Ectodermal cell (in vitro differentiated cells): Measurements from ENCODE around the gene SDF2.

Experiments used
- H3K27ac ChIP-seq: 2 replicates; pipeline ENCODE4 v1.7.0; 2013; ENCODE audit warnings: mild to moderate bottlenecking, low read depth, low read length; ENCODE audit not compliant: insufficient read depth, poor library complexity, severe bottlenecking
- H3K27me3 ChIP-seq: 2 replicates; pipeline ENCODE4 v1.7.0; 2013; ENCODE audit warnings: mild to moderate bottlenecking, low read length; ENCODE audit not compliant: insufficient read depth, control insufficient read depth, poor library complexity, severe bottlenecking
- H3K36me3 ChIP-seq: one replicate; pipeline ENCODE4 v1.7.0; 2013; ENCODE audit warnings: low read length; ENCODE audit not compliant: control insufficient read depth, insufficient read depth
- H3K4me1 ChIP-seq: one replicate; pipeline ENCODE4 v1.7.0; 2013; ENCODE audit warnings: low read length; ENCODE audit not compliant: control insufficient read depth, insufficient read depth
- H3K4me3 ChIP-seq: 2 replicates; pipeline ENCODE4 v1.7.0; 2013; ENCODE audit warnings: low read depth, low read length, control low read depth; ENCODE audit not compliant: insufficient read depth
- H3K9me3 ChIP-seq: 2 replicates; pipeline ENCODE4 v1.7.0; 2013; ENCODE audit warnings: mild to moderate bottlenecking, low read length, moderate library complexity; ENCODE audit not compliant: control insufficient read depth
- WGBS, 2 experiments: methylation state at CpG; one replicate each; pipeline ENCODE4 v1.1.7; 2013; ENCODE audit warnings: missing lambda C conversion rate in 2 of 2; 5-methylcytosine and 5-hydroxymethylcytosine counted together

Gene SDF2

GRCh38 chr17:28702752-28703150 is 41.0 kb upstream of the SDF2 start:
- H3K36me3 ChIP-seq = peaks cover 44% of the 10 kb centered on the region

GRCh38 chr17:28702026-28702751 is 40.5 kb upstream of the SDF2 start:
- Histone ChIP-seq H3K4me1 (peaks cover 14% of the 10 kb centered on the region), H3K4me3 (no peak overlapping the region), H3K36me3 (peaks cover 49% of the 10 kb centered on the region), H3K27me3 (no peaks in the 10 kb centered on the region), H3K9me3 (no peaks in the 10 kb centered on the region), H3K27ac (peak overlapping the region; percentile 44)
- WGBS, 2 experiments = 88 to 89% methylated on average over 10 of the region's 10 CpGs

More at GRCh38 chr17:28702752-28703150, 41.0 kb upstream of the SDF2 start:
- Histone ChIP-seq H3K4me3 (no peak overlapping the region), H3K27me3 (no peaks in the 10 kb centered on the region), H3K9me3 (no peaks in the 10 kb centered on the region), H3K27ac (no peak overlapping the region), H3K4me1 (peaks cover 14% of the 10 kb centered on the region)
- 46% methylated on average over 3 of the region's 3 CpGs for WGBS, 2 experiments

- 95% methylated on average over 10 of the region's 10 CpGs for WGBS, 2 experiments
- peaks cover 14% of the 10 kb centered on the region for H3K4me1 ChIP-seq
- no peak overlapping the region for H3K4me3 ChIP-seq
- peaks cover 51% of the 10 kb centered on the region for H3K36me3 ChIP-seq
- no peaks in the 10 kb centered on the region for H3K27me3 ChIP-seq
- no peaks in the 10 kb centered on the region for H3K9me3 ChIP-seq
- H3K27ac ChIP-seq = no peak overlapping the region
Observed at GRCh38 chr17:28700830-28701492, 39.3 kb upstream of the SDF2 start.

GRCh38 chr17:28700278-28700677 is 38.6 kb upstream of the SDF2 start:
- H3K4me3 ChIP-seq = no peak overlapping the region
- no peaks in the 10 kb centered on the region for H3K27me3 ChIP-seq
- H3K27ac ChIP-seq = no peak overlapping the region
- peaks cover 14% of the 10 kb centered on the region for H3K4me1 ChIP-seq
- H3K36me3 ChIP-seq = peaks cover 56% of the 10 kb centered on the region
- WGBS, 2 experiments = 95 to 98% methylated on average over 8 of the region's 8 CpGs
- no peaks in the 10 kb centered on the region for H3K9me3 ChIP-seq

GRCh38 chr17:28698253-28698941 is 36.7 kb upstream of the SDF2 start:
- Histone ChIP-seq H3K9me3 (no peaks in the 10 kb centered on the region), H3K36me3 (peaks cover 71% of the 10 kb centered on the region), H3K27ac (no peak overlapping the region), H3K27me3 (no peaks in the 10 kb centered on the region), H3K4me3 (no peak overlapping the region), H3K4me1 (peaks cover 14% of the 10 kb centered on the region)
- WGBS, 2 experiments = 95 to 97% methylated on average over 6 of the region's 6 CpGs

GRCh38 chr17:28693869-28694268 is 32.2 kb upstream of the SDF2 start:
- Histone ChIP-seq H3K4me3 (no peak overlapping the region), H3K9me3 (no peaks in the 10 kb centered on the region), H3K36me3 (peaks cover 64% of the 10 kb centered on the region), H3K4me1 (no peaks in the 10 kb centered on the region), H3K27me3 (no peaks in the 10 kb centered on the region), H3K27ac (no peak overlapping the region)
- WGBS, 2 experiments = 95 to 97% methylated on average over 1 of the region's 1 CpG

- Histone ChIP-seq H3K36me3 (peaks cover 75% of the 10 kb centered on the region), H3K4me1 (no peaks in the 10 kb centered on the region), H3K9me3 (no peaks in the 10 kb centered on the region), H3K27me3 (no peaks in the 10 kb centered on the region), H3K4me3 (no peak overlapping the region), H3K27ac (no peak overlapping the region)
- WGBS, 2 experiments = 94 to 98% methylated on average over 2 to 3 of the region's 3 CpGs
Observed at GRCh38 chr17:28689011-28689410, 27.3 kb upstream of the SDF2 start.

GRCh38 chr17:28688481-28688880 is 26.8 kb upstream of the SDF2 start:
- 95 to 100% methylated on average over 4 of the region's 4 CpGs for WGBS, 2 experiments
- Histone ChIP-seq H3K27ac (no peak overlapping the region), H3K4me1 (no peaks in the 10 kb centered on the region), H3K4me3 (no peak overlapping the region), H3K9me3 (no peaks in the 10 kb centered on the region), H3K27me3 (no peaks in the 10 kb centered on the region), H3K36me3 (peaks cover 73% of the 10 kb centered on the region)

- 97 to 100% methylated on average over 4 of the region's 4 CpGs for WGBS, 2 experiments
- Histone ChIP-seq H3K27ac (no peak overlapping the region), H3K4me3 (no peak overlapping the region), H3K9me3 (no peaks in the 10 kb centered on the region), H3K36me3 (peaks cover 89% of the 10 kb centered on the region), H3K27me3 (no peaks in the 10 kb centered on the region), H3K4me1 (no peaks in the 10 kb centered on the region)
Observed at GRCh38 chr17:28686296-28686695, 24.6 kb upstream of the SDF2 start.

- Histone ChIP-seq H3K36me3 (peaks cover 88% of the 10 kb centered on the region), H3K9me3 (no peaks in the 10 kb centered on the region), H3K4me3 (no peak overlapping the region), H3K4me1 (no peaks in the 10 kb centered on the region), H3K27ac (no peak overlapping the region), H3K27me3 (no peaks in the 10 kb centered on the region)
- 94% methylated on average over 5 of the region's 5 CpGs for WGBS, 2 experiments
Observed at GRCh38 chr17:28685366-28685765, 23.7 kb upstream of the SDF2 start.
